Measurements from ENCODE around the gene CDK5RAP1.

CDK5RAP1 gene

GRCh38 chr20:33333616-33334015 lies 67.7 kb downstream of the CDK5RAP1 start:
- no peak for DNase-seq (ENCODE audit: low read depth)

GRCh38 chr20:33332905-33333456 lies 68.3 kb downstream of the CDK5RAP1 start:
- no peak for DNase-seq (ENCODE audit: low read depth)

- no peak for DNase-seq (ENCODE audit: low read depth)
Measured at GRCh38 chr20:33328157-33329137, 72.9 kb downstream of the CDK5RAP1 start.

- no peak for DNase-seq (ENCODE audit: low read depth)
Measured at GRCh38 chr20:33325350-33325749, 76.0 kb downstream of the CDK5RAP1 start.

- no peak for DNase-seq (ENCODE audit: low read depth)
Measured at GRCh38 chr20:33323236-33323635, 78.1 kb downstream of the CDK5RAP1 start.

- no peak for DNase-seq (ENCODE audit: low read depth)
Measured at GRCh38 chr20:33322456-33322855, 78.9 kb downstream of the CDK5RAP1 start.

GRCh38 chr20:33320006-33320405 lies 81.3 kb downstream of the CDK5RAP1 start:
- DNase-seq (ENCODE audit: low read depth): no peak

- no peak for DNase-seq (ENCODE audit: low read depth)
Measured at GRCh38 chr20:33318096-33318429, 83.3 kb downstream of the CDK5RAP1 start.

- DNase-seq (ENCODE audit: low read depth): no peak
Measured at GRCh38 chr20:33317424-33318095, 83.8 kb downstream of the CDK5RAP1 start.

- no peak for DNase-seq (ENCODE audit: low read depth)
Measured at GRCh38 chr20:33316958-33317357, 84.4 kb downstream of the CDK5RAP1 start.

- DNase-seq (ENCODE audit: low read depth): no peak
Measured at GRCh38 chr20:33316343-33316742, 85.0 kb downstream of the CDK5RAP1 start.

- no peak for DNase-seq (ENCODE audit: low read depth)
Measured at GRCh38 chr20:33313686-33314314, 87.5 kb downstream of the CDK5RAP1 start.

GRCh38 chr20:33312583-33312982 lies 88.7 kb downstream of the CDK5RAP1 start:
- DNase-seq (ENCODE audit: low read depth): no peak

- no peak for DNase-seq (ENCODE audit: low read depth)
Measured at GRCh38 chr20:33311996-33312395, 89.3 kb downstream of the CDK5RAP1 start.

- no peak for DNase-seq (ENCODE audit: low read depth)
Measured at GRCh38 chr20:33311011-33311410, 90.3 kb downstream of the CDK5RAP1 start.

- no peak for DNase-seq (ENCODE audit: low read depth)
Measured at GRCh38 chr20:33310327-33310899, 90.9 kb downstream of the CDK5RAP1 start.

- no peak for DNase-seq (ENCODE audit: low read depth)
Measured at GRCh38 chr20:33309631-33310030, 91.7 kb downstream of the CDK5RAP1 start.
